OCI-LY1 (cell line): ENCODE measurements around the gene AMBRA1.

Experiments used
- EZH2 ChIP-seq: fragments of 200-600 bp; sonication (generic), shearing (Covaris generic); IDR thresholded peaks from 2 replicates; pipeline ENCODE4 v1.8.0; 2017; ENCODE audit warnings: borderline replicate concordance, mixed run types, mild to moderate bottlenecking, antibody characterized with exemption, low read length, moderate library complexity, mixed read lengths
- TF ChIP-seq, protein P1 (sequence below): fragments of 200-600 bp; sonication (generic), shearing (Covaris generic); IDR thresholded peaks from 2 replicates; pipeline ENCODE4 v1.5.1; 2017; ENCODE audit warnings: mild to moderate bottlenecking, antibody characterized with exemption, low read length, moderate library complexity, mixed read lengths

DNA sequence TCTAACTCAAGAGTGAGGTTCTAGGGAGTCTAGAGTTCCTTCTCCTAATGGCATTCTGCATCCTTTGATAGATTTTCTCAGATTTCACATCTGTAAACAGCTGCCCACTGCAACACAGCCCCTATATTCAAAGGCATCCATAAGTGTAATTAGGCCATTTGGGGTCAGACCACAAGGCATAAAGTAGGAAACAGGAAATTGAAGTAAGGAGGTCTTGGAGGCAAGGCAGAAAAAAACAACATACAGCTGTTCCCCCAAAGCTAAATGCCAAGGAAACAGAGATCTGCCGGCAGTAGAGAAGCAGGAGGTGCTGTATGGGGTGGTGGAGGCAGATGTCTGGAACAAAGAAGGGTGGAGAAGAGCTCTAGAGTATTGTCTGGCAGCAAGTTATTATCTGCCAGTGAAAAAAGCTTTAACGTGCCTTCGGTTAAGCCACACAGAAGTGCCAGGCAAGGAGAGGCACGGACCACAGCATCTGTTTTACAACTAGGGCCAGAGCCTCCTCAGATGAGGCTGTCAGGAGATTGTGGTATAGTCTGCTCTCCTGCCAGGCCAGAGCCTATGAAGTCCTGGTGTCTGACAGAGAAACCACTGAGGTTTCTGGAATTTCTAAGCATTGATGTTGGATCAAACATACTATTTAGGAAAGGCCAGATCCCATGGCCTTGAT lies 102.0 kb downstream of the AMBRA1 start:
- TF ChIP-seq, protein P1, sequence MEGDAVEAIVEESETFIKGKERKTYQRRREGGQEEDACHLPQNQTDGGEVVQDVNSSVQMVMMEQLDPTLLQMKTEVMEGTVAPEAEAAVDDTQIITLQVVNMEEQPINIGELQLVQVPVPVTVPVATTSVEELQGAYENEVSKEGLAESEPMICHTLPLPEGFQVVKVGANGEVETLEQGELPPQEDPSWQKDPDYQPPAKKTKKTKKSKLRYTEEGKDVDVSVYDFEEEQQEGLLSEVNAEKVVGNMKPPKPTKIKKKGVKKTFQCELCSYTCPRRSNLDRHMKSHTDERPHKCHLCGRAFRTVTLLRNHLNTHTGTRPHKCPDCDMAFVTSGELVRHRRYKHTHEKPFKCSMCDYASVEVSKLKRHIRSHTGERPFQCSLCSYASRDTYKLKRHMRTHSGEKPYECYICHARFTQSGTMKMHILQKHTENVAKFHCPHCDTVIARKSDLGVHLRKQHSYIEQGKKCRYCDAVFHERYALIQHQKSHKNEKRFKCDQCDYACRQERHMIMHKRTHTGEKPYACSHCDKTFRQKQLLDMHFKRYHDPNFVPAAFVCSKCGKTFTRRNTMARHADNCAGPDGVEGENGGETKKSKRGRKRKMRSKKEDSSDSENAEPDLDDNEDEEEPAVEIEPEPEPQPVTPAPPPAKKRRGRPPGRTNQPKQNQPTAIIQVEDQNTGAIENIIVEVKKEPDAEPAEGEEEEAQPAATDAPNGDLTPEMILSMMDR = no peak
- no peak for TF ChIP-seq EZH2
